Ovary (tissue), 9 donors: ENCODE data around the gene RPS19. TPM values are rescaled to one million over a fixed set of nuclear protein-coding genes. Genes with fewer than 3 reads are reported as not detected.

Experiments
- DNase-seq, 5 donors: peaks; one replicate each; pipeline ENCODE4 v3.0.0-alpha.2; 2019 to 2020
- H3K27ac ChIP-seq, 2 donors: fragments of 200-600 bp; one replicate each; pipeline versions ENCODE4 v1.5.1 to v1.8.0; 2019 to 2022
- H3K27me3 ChIP-seq: fragments of 200-600 bp; one replicate; pipeline ENCODE4 v1.8.0; 2022
- H3K36me3 ChIP-seq: fragments of 200-600 bp; sonication (generic); one replicate; pipeline ENCODE4 v1.5.1; 2019
- H3K4me1 ChIP-seq: one replicate; pipeline ENCODE4 v1.8.1; 2013; ENCODE audit warnings: mild to moderate bottlenecking, moderate library complexity; ENCODE audit not compliant: insufficient read depth
- H3K4me3 ChIP-seq: fragments of 200-600 bp; sonication (generic); one replicate; pipeline ENCODE4 v1.5.1; 2017
- H3K9me3 ChIP-seq, 2 donors: fragments of 200-600 bp in 1 of 2; sonication (generic) in 1 of 2; one replicate each; pipeline versions ENCODE4 v1.5.1 to v1.8.1; 2013 to 2019; ENCODE audit warnings: mild to moderate bottlenecking in 1 of 2, moderate library complexity in 1 of 2
- CTCF ChIP-seq, 3 donors: fragments of 450-650 bp in 2 of 3; fragments of 200-600 bp in 1 of 3; IDR thresholded peaks; one replicate each; pipeline versions ENCODE4 v1.5.1 to v1.8.0; 2016 to 2022; ENCODE audit warnings: antibody characterized with exemption in 3 of 3, mild to moderate bottlenecking in 1 of 3
- EP300 ChIP-seq: sonication (generic); formaldehyde crosslinking; IDR thresholded peaks from one replicate; pipeline ENCODE4 v1.6.1; 2017; ENCODE audit warnings: antibody characterized with exemption
- POLR2A ChIP-seq: fragments of 450-650 bp; IDR thresholded peaks from one replicate; pipeline ENCODE4 v1.6.1; 2017; ENCODE audit warnings: antibody characterized with exemption, mild to moderate bottlenecking, moderate library complexity
- WGBS, 3 donors: extraction: QIAGEN DNeasy Blood & Tissue Kit in 1 of 3; methylation state at CpG; one replicate each; pipeline versions ENCODE4 v1.1.5 to v1.1.7; 2013 to 2017; 5-methylcytosine and 5-hydroxymethylcytosine counted together
- intact Hi-C, 4 donors: fragments of 100-400 bp; cut with DNase I; formaldehyde crosslinking; loops; one replicate each; pipeline versions ENCODE4 v1.11.0 to v1.15.1; 2022 to 2023
- polyA plus RNA-seq, 2 donors: library from polyadenylated mRNA; stranded (reverse); fragments of 200-250 nt in 1 of 2; fragments of 350-450 nt in 1 of 2; fragmentation: Illumina TruSeq in 1 of 2; extraction: RNeasy Lipid Tissue Mini Kit (QIAGEN cat#74804) in 1 of 2; gene quantifications; one replicate each; pipeline ENCODE4 v1.2.3, GENCODE V29; 2013 to 2014
- total RNA-seq, 7 donors: library from RNA; depleted of rRNA in 2 of 7; stranded (reverse); fragments of >200 nt in 2 of 7; fragmentation: NEBNext Ultra II Directional in 3 of 7; extraction: Animal tissue kit (Norgen Biotek cat#: 25700) in 3 of 7; gene quantifications; one replicate each; pipeline versions ENCODE4 v1.1.0 to v1.2.4, GENCODE V29; 2016 to 2023
- donor health status: DM: no; HTN: no; CAD: no; lungs with moderate emphysema.
- donor health status: DM: no; HTN: no; CAD: no.
- donor health status: Bipolar disorder and iron deficiency.
- donor health status: DM: yes; HTN: yes; CAD: no.
- donor health status: DM: no; HTN: no; CAD: no.
- donor health status: DM: yes; HTN: yes; CAD: no.

RPS19 gene
- total and polyA plus RNA-seq, 9 donors: 1,030 to 3,960 (median 2,873) TPM

GRCh38 chr19:41880329-41880708 lies 20.3 kb downstream of the RPS19 start:
- H3K27me3 ChIP-seq: no peaks in the 10 kb centered on the region
- H3K4me1 ChIP-seq: peaks cover 6% of the 10 kb centered on the region
- 49 to 56% (median 55%) methylated on average over 5 of the region's 5 CpGs for WGBS, 3 donors
- H3K27ac ChIP-seq: no peak overlapping the region
- no peak overlapping the region for H3K4me3 ChIP-seq
- no peaks in the 10 kb centered on the region for H3K9me3 ChIP-seq
- no peak for DNase-seq
- TF ChIP-seq EP300 (no peak), CTCF (IDR thresholded peaks at IDR 0.05) (no peak), POLR2A (no peak)
- no peaks in the 10 kb centered on the region for H3K36me3 ChIP-seq
- intact Hi-C loops: no loop called here

GRCh38 chr19:41882568-41883462 lies 22.8 kb downstream of the RPS19 start, which contains the start of gene ARHGEF1:
Gene ARHGEF1, plus strand, starts transcription at chr19:41883184. Its CDS starts 4,899 bp downstream, at chr19:41888083.
- 2% methylated on average over 54 to 80 of the region's 80 CpGs for WGBS, 3 donors
- peak within 1 kb of the TSS; percentile 5 to 76 for H3K27ac ChIP-seq
- peak; percentile 49 to 72 (median 56) for DNase-seq

GRCh38 chr19:41883463-41883820 lies 23.4 kb downstream of the RPS19 start:
- H3K36me3 ChIP-seq: no peaks in the 10 kb centered on the region
- intact Hi-C loops: no loop called here
- TF ChIP-seq CTCF (IDR thresholded peaks at IDR 0.05): no peak
- no peak for TF ChIP-seq EP300
- TF ChIP-seq POLR2A: no peak
- 0 to 2% (median 1%) methylated on average over 23 of the region's 23 CpGs for WGBS, 3 donors
- peak overlapping the region; percentile 5 to 76 for H3K27ac ChIP-seq
- peak overlapping the region; percentile 87 for H3K4me3 ChIP-seq
- H3K27me3 ChIP-seq: no peaks in the 10 kb centered on the region
- H3K9me3 ChIP-seq: no peaks in the 10 kb centered on the region
- H3K4me1 ChIP-seq: peaks cover 6% of the 10 kb centered on the region
- DNase-seq: no peak

More at GRCh38 chr19:41882568-41883462, 22.8 kb downstream of the RPS19 start, which contains the start of gene ARHGEF1:
- Histone ChIP-seq H3K27me3 (no peaks in the 10 kb centered on the region), H3K4me1 (peaks cover 6% of the 10 kb centered on the region), H3K36me3 (no peaks in the 10 kb centered on the region), H3K9me3 (no peaks in the 10 kb centered on the region), H3K4me3 (peak within 1 kb of the TSS; percentile 87)
- TF ChIP-seq CTCF (IDR thresholded peaks at IDR 0.05): no peak
- no peak for TF ChIP-seq EP300
- TF ChIP-seq POLR2A: no peak
- intact Hi-C loops: no loop called here

GRCh38 chr19:41883821-41884733 lies 24.0 kb downstream of the RPS19 start:
- Histone ChIP-seq H3K36me3 (no peaks in the 10 kb centered on the region), H3K4me1 (peaks cover 6% of the 10 kb centered on the region), H3K9me3 (no peaks in the 10 kb centered on the region), H3K27me3 (no peaks in the 10 kb centered on the region), H3K27ac (no peak overlapping the region), H3K4me3 (peak overlapping the region; percentile 87)
- peak; percentile 92 to 96 (median 93) for DNase-seq
- peak in 2 of 3 donors; percentile 18 to 24 for TF ChIP-seq CTCF (IDR thresholded peaks at IDR 0.05)
- TF ChIP-seq POLR2A: peak; percentile 18
- no peak for TF ChIP-seq EP300
- intact Hi-C loops: no loop called here
- 0 to 1% (median 1%) methylated on average over 52 to 66 of the region's 66 CpGs for WGBS, 3 donors
